DOHH2 (cell line): ENCODE data around the gene TDRD10.

ENCODE experiments used
- EZH2phosphoT487 ChIP-seq: fragments of 200-600 bp; sonication (generic); IDR thresholded peaks from 2 replicates; pipeline ENCODE4 v1.6.1; 2017; ENCODE audit warnings: borderline replicate concordance, mild to moderate bottlenecking, antibody characterized with exemption, low read length, moderate library complexity, mixed read lengths
- TF ChIP-seq, protein P1 (sequence below): fragments of 200-600 bp; sonication (generic); IDR thresholded peaks from one replicate; pipeline ENCODE4 v1.5.1; 2014; ENCODE audit warnings: antibody characterized with exemption, mild to moderate bottlenecking, low read depth, low read length; ENCODE audit not compliant: poor library complexity, severe bottlenecking

DNA sequence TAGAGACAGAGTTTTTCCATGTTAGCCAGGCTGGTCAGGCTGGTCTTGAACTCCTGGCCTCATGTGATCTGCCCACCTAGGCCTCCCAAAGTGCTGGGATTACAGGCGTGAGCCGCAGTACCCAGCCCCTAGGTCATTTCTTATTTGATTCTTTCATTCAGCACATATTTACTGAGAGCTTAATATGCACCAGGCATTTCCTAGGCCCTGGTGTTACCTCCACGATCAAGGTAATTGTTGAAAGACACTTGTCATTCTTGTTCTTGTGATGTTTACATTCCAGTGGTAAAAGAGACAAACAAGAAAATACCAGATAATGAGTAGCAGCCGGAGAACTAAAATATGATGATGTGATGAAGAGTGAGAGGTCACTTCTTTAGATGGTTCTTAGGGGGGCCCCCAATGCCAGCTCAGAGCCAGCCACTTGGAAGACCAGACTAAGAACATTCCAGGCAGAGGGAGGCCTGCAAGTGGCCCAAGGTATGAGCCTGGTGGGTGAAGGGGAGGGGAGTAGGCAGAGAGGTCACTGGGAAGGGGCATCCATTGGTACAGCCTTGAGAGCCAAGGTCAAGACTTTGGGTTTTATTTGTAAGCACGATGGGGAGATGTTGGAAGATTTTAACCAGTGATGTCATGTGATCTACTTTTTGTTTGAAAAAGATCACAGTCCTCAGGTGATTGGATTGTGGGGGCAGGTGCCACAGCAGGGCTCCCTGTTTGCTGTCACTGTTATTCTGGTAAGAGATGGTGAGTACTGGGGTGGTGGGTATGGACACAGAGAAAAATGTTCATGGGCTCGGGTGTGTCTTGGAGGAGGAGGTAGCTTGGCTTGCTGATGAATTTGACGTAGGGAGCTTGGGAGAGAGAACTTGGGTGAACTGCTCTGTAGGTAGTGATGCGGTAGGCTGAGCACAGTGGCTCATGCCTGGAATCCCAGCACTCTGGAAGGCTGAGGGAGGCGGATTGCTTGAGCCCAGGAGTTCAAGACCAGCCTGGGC is 37.8 kb downstream of the TDRD10 start:
- TF ChIP-seq, protein P1, sequence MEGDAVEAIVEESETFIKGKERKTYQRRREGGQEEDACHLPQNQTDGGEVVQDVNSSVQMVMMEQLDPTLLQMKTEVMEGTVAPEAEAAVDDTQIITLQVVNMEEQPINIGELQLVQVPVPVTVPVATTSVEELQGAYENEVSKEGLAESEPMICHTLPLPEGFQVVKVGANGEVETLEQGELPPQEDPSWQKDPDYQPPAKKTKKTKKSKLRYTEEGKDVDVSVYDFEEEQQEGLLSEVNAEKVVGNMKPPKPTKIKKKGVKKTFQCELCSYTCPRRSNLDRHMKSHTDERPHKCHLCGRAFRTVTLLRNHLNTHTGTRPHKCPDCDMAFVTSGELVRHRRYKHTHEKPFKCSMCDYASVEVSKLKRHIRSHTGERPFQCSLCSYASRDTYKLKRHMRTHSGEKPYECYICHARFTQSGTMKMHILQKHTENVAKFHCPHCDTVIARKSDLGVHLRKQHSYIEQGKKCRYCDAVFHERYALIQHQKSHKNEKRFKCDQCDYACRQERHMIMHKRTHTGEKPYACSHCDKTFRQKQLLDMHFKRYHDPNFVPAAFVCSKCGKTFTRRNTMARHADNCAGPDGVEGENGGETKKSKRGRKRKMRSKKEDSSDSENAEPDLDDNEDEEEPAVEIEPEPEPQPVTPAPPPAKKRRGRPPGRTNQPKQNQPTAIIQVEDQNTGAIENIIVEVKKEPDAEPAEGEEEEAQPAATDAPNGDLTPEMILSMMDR: no peak
- TF ChIP-seq EZH2phosphoT487: no peak
